Measurements from ENCODE around the gene NXNL2.

The NXNL2 gene

DNA sequence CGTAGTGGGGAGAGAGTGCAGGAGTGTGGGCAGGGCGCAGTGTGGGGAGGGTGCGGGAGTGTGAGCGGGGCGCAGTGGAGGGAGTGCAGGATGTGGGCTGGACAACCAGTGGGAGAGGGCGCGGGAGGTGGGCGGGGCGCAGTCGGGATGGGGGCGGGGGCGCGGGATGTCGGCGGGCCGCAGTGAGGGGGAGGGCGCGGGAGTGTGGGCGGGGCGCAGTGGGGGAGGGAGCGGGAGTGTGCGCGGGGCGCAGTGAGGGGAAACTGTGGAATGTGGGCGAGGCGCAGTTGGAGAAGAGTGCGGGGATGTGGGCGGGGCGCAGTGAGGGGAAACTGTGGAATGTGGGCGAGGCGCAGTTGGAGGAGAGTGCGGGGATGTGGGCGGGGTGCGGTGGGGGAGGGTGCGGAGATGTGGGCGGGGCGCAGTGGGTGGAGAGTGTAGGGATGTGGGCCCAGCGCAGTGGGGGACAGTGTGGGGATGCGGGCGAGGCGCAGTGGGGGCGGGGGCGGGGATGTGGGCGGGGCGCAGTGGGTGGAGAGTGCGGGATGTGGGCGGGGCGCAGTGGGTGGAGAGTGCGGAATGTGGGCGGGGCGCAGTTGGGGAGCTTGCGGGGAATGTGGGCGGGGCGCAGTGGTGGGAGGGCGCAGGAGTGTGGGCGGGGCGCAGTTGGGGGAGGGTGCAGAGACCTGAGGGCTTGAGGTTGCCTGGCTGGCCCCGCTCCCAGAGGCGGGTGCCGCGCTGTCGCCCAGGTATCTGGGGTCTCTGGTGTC lies at the start of gene NXNL2:
TSS of gene NXNL2 (plus strand) at position 723 of the 770 bp plus-strand sequence. CDS start 257 bp downstream, outside the sequence.
- peak; percentile 94 for DNase-seq (ENCODE audit: insufficient read length, low spot score)
- FAIRE-seq: no peak
- 0 out of 2 replicates have a peak, but pooled peaks have one; percentile 31 for TF ChIP-seq POLR2A (IDR thresholded peaks at IDR 0.05; ENCODE audit: low read depth, low read length)

DNA sequence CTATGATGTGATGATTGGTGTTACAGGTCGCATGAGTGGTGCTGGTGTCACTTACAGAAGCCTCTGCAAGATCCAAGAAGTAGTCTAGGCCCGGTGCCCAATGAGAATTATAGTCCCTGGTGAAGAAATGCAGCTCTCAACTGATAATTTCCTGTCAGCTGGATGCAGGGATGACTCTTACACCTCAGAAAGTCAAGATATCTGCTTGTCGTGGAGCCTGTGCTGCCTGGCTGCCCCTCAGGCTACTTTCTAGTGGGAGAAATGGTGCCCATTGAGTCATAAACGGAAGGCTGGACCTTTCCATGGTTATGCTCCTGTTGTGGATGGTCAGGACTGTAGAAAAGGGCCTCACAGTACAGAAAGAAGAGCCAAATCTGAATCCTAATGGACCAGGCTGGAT lies 46.8 kb upstream of the NXNL2 start:
- FAIRE-seq (no peak), DNase-seq (ENCODE audit: insufficient read length, low spot score) (no peak)
- no peak for TF ChIP-seq POLR2A (IDR thresholded peaks at IDR 0.05; ENCODE audit: low read depth, low read length)

GRCh38 chr9:88494983-88495721 lies 39.8 kb upstream of the NXNL2 start:
- DNase-seq (ENCODE audit: insufficient read length, low spot score): no peak
- TF ChIP-seq POLR2A (IDR thresholded peaks at IDR 0.05; ENCODE audit: low read depth, low read length): no peak
- no peak for FAIRE-seq

GRCh38 chr9:88497224-88497623 lies 37.8 kb upstream of the NXNL2 start:
- DNase-seq (ENCODE audit: insufficient read length, low spot score) (no peak), FAIRE-seq (no peak)
- TF ChIP-seq POLR2A (IDR thresholded peaks at IDR 0.05; ENCODE audit: low read depth, low read length): no peak

- FAIRE-seq: no peak
- no peak for TF ChIP-seq POLR2A (IDR thresholded peaks at IDR 0.05; ENCODE audit: low read depth, low read length)
These were observed 36.1 kb upstream of the NXNL2 start for GRCh38 chr9:88498880-88499279.

DNA sequence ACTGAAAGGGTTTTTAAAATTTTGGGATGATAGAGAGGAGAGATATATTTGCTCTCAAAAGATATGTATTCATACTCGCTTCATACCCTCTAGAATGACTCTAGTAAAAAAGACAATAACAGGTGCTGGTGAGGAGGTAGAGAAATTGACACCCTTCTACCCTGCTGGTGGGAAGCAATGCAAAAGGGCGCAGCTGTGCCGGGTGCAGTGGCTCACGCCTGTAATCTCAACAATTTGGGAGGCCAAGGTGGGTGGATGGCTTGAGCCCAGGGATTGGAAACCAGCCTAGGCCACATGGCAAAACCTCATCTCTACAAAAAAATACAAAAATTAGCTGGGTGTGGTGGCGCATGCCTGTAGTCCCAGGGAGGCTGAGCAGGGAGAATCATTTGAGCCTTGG lies 33.9 kb upstream of the NXNL2 start:
- FAIRE-seq: no peak
- no peak for TF ChIP-seq POLR2A (IDR thresholded peaks at IDR 0.05; ENCODE audit: low read depth, low read length)

More at GRCh38 chr9:88498880-88499279, 36.1 kb upstream of the NXNL2 start:
- no peak for DNase-seq (ENCODE audit: insufficient read length, low spot score)

GRCh38 chr9:88502552-88503034 lies 32.4 kb upstream of the NXNL2 start:
- FAIRE-seq: no peak
- no peak for TF ChIP-seq POLR2A (IDR thresholded peaks at IDR 0.05; ENCODE audit: low read depth, low read length)
- DNase-seq (ENCODE audit: insufficient read length, low spot score): no peak

More for the DNA sequence above, 33.9 kb upstream of the NXNL2 start:
- DNase-seq (ENCODE audit: insufficient read length, low spot score): no peak

DNA sequence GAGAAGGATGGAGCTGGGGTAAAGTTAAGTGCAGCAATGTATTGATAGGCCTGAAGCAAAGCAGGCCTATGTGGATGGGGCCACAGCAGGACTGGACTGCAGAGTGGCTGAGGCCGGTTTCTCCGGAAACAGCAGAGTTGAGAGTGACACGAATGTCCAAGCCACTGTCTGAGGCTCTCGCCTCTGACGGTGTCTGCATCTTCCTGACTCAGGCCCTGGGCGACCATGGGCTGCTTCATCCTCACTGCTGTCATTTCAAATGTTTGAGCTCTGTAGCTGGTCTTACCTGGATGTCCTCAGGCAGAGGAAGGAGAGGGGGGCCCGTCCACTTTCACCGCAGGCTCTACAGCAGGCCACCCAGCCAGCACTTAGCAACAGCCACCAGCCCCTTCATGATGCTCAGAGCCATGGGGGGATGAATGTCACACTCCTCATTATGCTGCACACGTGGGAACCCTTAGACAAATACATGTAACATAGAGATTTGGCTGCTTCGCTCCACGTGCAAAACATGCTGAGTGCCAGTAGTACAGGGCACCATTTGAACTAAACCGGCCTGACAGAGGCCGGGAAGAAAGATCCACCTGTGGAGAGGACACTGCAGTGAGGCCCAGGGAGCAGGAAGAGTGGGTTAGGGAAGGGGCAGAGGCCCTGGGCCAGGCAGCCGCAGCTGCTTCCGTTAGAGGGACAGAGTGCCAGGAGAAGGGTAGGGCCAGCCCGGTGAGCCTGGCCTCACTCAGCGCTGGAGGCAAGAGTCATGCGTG lies 31.7 kb upstream of the NXNL2 start:
- DNase-seq (ENCODE audit: insufficient read length, low spot score): no peak
- FAIRE-seq: no peak
- no peak for TF ChIP-seq POLR2A (IDR thresholded peaks at IDR 0.05; ENCODE audit: low read depth, low read length)

DNA sequence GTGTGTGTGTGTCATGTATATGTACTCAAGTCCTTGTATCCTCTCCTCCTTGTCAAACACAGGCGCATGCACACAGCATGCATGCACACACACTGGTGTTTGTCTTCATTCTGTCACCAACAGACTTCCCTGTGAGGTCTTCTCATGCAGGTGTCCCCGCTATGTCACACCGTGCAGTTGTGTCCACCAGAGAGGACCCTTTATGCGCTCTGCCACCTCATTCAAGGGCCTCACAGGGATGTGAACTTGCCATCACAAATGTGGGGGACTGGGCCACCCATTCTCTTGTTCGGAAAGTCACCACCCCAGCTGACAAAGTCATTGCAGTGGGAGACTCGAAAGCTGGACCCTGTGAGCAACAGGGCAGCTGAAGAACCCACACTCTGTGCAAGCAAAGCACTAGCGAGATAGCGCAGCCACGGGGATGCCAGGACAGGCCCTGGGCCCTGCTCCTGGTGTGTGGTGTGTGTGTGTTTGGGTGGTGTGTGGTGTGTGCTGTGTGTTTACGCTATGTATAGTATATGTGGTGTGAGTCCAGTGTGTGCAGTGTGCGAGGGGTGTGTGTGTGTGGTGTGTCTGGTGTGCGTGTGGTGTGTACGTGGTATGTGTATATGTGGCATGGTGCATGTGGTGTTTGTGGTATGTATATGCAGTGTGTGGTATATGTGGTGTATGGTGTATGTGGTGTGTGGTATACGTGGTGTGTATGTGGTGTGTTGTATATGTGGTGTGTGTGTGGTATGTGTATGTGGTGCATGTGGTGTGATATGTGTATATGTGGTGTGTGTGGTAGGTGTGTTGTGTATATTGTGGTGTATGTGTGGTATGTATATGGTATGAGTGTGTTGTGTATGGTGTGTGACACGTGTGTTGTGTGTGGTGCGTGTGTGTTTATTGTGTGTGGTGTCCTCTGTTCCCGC lies 30.9 kb upstream of the NXNL2 start:
- DNase-seq (ENCODE audit: insufficient read length, low spot score) (no peak), FAIRE-seq (no peak)
- no peak for TF ChIP-seq POLR2A (IDR thresholded peaks at IDR 0.05; ENCODE audit: low read depth, low read length)

DNA sequence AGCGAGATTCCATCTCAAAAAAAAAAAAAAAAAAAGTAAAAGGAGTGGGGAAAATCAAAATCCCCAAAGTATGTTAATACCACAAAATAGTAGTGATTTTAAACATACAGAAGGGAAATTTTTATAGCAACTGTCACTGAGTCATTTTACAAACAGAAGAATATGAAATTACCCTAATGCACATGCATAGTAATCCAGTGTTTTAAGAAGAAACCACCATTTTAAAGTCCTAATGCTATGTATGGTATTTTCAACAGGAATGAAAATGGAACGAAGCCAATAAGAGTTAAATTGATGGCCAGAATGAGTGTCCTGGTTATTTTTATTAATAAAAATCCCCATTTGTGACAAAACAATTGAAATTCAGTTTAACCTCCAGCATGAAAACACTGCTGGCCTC lies 26.7 kb upstream of the NXNL2 start:
- FAIRE-seq (no peak), DNase-seq (ENCODE audit: insufficient read length, low spot score) (no peak)
- TF ChIP-seq POLR2A (IDR thresholded peaks at IDR 0.05; ENCODE audit: low read depth, low read length): no peak

DNA sequence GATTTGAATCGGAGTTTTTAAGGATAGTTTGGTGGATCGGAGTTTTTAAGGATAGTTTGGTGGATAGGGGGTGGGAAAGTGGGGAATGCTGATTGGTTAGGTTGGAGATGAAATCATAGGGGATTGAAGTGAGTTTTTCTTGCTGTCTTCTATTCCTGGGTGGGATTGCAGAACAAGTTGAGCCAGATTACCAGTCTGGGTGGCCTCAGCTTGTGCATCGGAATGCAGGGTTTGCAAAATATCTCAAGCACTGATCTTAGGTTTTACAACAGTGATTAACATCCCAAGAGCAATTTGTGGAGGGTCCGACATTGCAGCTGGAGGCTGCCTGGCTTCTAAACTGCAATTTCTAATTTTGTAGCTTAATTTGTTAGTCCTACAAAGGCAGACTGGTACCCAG lies 23.1 kb upstream of the NXNL2 start:
- DNase-seq (ENCODE audit: insufficient read length, low spot score): no peak
- FAIRE-seq: no peak
- no peak for TF ChIP-seq POLR2A (IDR thresholded peaks at IDR 0.05; ENCODE audit: low read depth, low read length)

GRCh38 chr9:88514247-88514646 lies 20.7 kb upstream of the NXNL2 start:
- TF ChIP-seq POLR2A (IDR thresholded peaks at IDR 0.05; ENCODE audit: low read depth, low read length): no peak
- FAIRE-seq: no peak

DNA sequence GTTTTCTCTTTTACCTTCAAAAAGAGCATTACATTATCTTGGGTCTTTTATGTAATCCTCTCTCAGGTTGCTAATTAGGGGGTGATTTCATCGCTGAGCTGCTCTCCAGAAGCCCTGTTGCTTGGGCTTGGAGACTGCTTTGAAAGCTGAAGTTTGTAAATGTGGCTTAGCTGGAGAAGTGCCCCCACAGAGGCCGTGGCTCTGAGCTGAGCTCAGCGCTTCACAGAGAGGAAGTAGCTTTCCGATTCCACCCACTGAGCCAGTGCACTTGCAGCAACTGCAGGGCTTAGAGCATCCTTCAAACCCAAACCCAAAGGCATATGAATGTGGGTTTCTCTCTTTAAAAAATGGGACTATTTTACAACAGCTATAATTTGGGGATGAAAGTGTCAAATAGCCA lies 13.7 kb upstream of the NXNL2 start:
- FAIRE-seq (no peak), DNase-seq (ENCODE audit: insufficient read length, low spot score) (no peak)
- TF ChIP-seq POLR2A (IDR thresholded peaks at IDR 0.05; ENCODE audit: low read depth, low read length): no peak

More at GRCh38 chr9:88514247-88514646, 20.7 kb upstream of the NXNL2 start:
- no peak for DNase-seq (ENCODE audit: insufficient read length, low spot score)

All from H54 (cell line).